ENCODE measurements around the gene RNF181. TPM values are rescaled to one million over a fixed set of nuclear protein-coding genes. Genes with fewer than 3 reads are reported as not detected.

RNF181 gene
- total and polyA plus RNA-seq, 2 of the 13 experiments (the other 11 are each of a cell fraction or from before 2014, with no cell fraction given) = 224 to 578 TPM

DNA sequence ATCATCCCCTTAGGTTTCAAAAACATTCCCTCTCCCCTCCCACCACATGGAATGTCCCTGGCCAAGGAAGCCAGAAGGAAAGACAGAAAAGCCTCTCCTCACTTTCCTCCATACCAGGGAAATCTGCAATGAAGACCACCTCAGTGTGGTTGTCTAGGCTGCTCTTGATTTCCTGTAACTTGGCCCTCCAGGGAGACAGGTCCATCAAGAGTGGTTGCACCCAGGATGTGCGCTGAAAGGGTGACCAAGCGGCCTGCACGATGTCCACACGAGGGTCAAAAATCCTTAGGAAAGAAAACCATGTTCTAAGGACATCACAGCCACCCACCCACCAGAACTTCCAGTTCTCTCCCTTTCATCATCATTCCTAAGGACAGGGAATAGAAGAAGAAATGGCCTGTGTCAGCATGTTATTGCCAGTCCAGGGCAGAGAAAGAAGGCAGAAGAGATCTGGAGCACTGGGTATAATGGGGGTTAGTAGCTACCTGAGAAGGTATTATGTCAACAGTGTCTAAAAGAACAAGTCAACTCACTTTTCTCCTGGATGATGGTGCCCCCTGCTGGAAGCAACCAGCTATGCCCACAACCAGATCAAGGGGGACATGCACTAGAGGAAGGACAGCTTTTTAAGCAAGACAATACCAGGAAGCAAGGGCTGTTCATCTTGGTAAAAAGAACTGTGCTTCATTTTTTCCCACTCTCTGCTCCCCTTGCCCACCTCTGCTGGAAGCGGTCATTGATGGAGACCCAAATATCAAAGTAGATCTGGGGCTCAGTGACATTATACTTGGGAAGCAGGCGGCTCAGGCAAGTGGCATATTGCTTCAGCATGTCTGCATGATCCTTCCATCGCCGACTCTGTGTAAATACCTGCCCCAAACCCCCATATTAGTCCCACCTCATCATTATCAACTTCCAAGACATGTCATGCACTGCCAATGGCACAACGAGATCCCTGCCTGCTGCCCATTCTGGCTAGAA is 43.6 kb upstream of the RNF181 start (continued):
- no peak for TF ChIP-seq SRSF1 (optimal IDR thresholded peaks at IDR 0.05; ENCODE audit: low read depth, low read length)
- TF ChIP-seq TOPORS (CRISPR knock-in tag; IDR thresholded peaks at IDR 0.05) = 0 out of 2 replicates have a peak, but pooled peaks have one; percentile 38
- TF ChIP-seq, protein P1, sequence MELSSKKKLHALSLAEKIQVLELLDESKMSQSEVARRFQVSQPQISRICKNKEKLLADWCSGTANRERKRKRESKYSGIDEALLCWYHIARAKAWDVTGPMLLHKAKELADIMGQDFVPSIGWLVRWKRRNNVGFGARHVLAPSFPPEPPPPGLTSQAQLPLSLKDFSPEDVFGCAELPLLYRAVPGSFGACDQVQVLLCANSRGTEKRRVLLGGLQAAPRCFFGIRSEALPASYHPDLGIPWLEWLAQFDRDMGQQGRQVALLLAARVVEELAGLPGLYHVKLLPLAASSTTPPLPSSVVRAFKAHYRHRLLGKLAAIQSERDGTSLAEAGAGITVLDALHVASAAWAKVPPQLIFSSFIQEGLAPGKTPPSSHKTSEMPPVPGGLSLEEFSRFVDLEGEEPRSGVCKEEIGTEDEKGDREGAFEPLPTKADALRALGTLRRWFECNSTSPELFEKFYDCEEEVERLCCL (CRISPR knock-in tag; IDR thresholded peaks at IDR 0.05; ENCODE audit: borderline replicate concordance) = 0 out of 2 replicates have a peak, but pooled peaks have one; percentile 62
- TF ChIP-seq, protein P2, sequence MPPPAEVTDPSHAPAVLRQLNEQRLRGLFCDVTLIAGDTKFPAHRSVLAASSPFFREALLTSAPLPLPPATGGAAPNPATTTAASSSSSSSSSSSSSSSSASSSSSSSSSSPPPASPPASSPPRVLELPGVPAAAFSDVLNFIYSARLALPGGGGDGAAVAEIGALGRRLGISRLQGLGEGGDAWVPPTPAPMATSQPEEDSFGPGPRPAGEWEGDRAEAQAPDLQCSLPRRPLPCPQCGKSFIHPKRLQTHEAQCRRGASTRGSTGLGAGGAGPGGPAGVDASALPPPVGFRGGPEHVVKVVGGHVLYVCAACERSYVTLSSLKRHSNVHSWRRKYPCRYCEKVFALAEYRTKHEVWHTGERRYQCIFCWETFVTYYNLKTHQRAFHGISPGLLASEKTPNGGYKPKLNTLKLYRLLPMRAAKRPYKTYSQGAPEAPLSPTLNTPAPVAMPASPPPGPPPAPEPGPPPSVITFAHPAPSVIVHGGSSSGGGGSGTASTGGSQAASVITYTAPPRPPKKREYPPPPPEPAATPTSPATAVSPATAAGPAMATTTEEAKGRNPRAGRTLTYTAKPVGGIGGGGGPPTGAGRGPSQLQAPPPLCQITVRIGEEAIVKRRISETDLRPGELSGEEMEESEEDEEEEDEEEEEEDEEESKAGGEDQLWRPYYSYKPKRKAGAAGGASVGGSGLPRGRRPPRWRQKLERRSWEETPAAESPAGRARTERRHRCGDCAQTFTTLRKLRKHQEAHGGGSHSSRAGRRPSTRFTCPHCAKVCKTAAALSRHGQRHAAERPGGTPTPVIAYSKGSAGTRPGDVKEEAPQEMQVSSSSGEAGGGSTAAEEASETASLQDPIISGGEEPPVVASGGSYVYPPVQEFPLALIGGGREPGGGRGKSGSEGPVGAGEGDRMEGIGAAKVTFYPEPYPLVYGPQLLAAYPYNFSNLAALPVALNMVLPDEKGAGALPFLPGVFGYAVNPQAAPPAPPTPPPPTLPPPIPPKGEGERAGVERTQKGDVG (CRISPR knock-in tag; IDR thresholded peaks at IDR 0.05; ENCODE audit: borderline replicate concordance) = no peak
- TF ChIP-seq BHLHE40 (IDR thresholded peaks at IDR 0.05; ENCODE audit: low read length) = no peak
- TF ChIP-seq TOE1 (CRISPR knock-in tag; IDR thresholded peaks at IDR 0.05) = no peak
- TF ChIP-seq ZNF430 (CRISPR knock-in tag; IDR thresholded peaks at IDR 0.05) = no peak
- TF ChIP-seq, protein P3, sequence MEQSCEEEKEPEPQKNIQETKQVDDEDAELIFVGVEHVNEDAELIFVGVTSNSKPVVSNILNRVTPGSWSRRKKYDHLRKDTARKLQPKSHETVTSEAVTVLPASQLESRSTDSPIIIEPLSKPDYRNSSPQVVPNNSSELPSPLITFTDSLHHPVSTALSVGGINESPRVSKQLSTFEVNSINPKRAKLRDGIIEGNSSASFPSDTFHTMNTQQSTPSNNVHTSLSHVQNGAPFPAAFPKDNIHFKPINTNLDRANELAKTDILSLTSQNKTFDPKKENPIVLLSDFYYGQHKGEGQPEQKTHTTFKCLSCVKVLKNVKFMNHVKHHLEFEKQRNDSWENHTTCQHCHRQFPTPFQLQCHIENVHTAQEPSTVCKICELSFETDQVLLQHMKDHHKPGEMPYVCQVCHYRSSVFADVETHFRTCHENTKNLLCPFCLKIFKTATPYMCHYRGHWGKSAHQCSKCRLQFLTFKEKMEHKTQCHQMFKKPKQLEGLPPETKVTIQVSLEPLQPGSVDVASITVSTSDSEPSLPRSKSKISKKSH (CRISPR knock-in tag; IDR thresholded peaks at IDR 0.05; ENCODE audit: borderline replicate concordance) = no peak
- no peak for TF ChIP-seq ELF1 (CRISPR knock-in tag; IDR thresholded peaks at IDR 0.05)
- TF ChIP-seq ZNF180 (CRISPR knock-in tag; IDR thresholded peaks at IDR 0.05; ENCODE audit: borderline replicate concordance, low read depth) = no peak
- no peak for TF ChIP-seq ZNF121 (CRISPR knock-in tag; IDR thresholded peaks at IDR 0.05)
- TF ChIP-seq ZNF550 (CRISPR knock-in tag; IDR thresholded peaks at IDR 0.05; ENCODE audit: borderline replicate concordance) = no peak
- no peak for TF ChIP-seq TP53 (CRISPR knock-in tag; conservative IDR thresholded peaks at IDR 0.05)
- no peak for TF ChIP-seq HMG20B (CRISPR knock-in tag; conservative IDR thresholded peaks at IDR 0.05)
- TF ChIP-seq, protein P4, sequence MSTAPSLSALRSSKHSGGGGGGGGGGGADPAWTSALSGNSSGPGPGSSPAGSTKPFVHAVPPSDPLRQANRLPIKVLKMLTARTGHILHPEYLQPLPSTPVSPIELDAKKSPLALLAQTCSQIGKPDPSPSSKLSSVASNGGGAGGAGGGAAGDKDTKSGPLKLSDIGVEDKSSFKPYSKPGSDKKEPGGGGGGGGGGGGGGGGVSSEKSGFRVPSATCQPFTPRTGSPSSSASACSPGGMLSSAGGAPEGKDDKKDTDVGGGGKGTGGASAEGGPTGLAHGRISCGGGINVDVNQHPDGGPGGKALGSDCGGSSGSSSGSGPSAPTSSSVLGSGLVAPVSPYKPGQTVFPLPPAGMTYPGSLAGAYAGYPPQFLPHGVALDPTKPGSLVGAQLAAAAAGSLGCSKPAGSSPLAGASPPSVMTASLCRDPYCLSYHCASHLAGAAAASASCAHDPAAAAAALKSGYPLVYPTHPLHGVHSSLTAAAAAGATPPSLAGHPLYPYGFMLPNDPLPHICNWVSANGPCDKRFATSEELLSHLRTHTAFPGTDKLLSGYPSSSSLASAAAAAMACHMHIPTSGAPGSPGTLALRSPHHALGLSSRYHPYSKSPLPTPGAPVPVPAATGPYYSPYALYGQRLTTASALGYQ (CRISPR knock-in tag; IDR thresholded peaks at IDR 0.05) = no peak
